Smooth muscle cell of trachea (primary cell): ENCODE measurements around the gene HIPK2. TPM values are rescaled to one million over a fixed set of nuclear protein-coding genes. Genes with fewer than 3 reads are reported as not detected.

ENCODE experiments used
- total RNA-seq: library from RNA; depleted of rRNA; stranded (reverse); fragments of >200 nt; gene quantifications from 2 replicates; pipeline ENCODE4 v1.2.1, GENCODE V29; 2014

The HIPK2 gene
- total RNA-seq, result 7.6 and 13.7 TPM in 2 replicates

GRCh38 chr7:139777948-139778841, at the start of gene HIPK2:
TSS of gene HIPK2 (minus strand) at chr7:139777998. CDS start at chr7:139777623, 375 bp downstream.

GRCh38 chr7:139523199-139523941, 254.4 kb downstream of the HIPK2 start, which contains the start of gene CLEC2L:
TSS of gene CLEC2L (plus strand) at chr7:139523685. CDS start at chr7:139523928, 243 bp downstream.

Other genes starting within 250 kb of the HIPK2 start
- gene TBXAS1, start 51.3 kb upstream of the HIPK2 start, total RNA-seq, result 1.2 TPM in 2 replicates